AG09319 (cell line): ENCODE measurements around the gene AKAP7.

Source experiments
- DNase-seq: peaks from one replicate; pipeline ENCODE4 v3.0.0-alpha.2; 2010; ENCODE audit warnings: low read depth; ENCODE audit errors: extremely low read depth
- CTCF ChIP-seq: IDR thresholded peaks from 2 replicates; pipeline ENCODE4 v1.5.1; 2011; ENCODE audit warnings: low read depth, mild to moderate bottlenecking, inconsistent platforms, low read length, moderate library complexity

Gene AKAP7

GRCh38 chr6:131250122-131250521, 114.9 kb downstream of the AKAP7 start:
- no peak for DNase-seq
- TF ChIP-seq CTCF, result no peak

- DNase-seq, result no peak
- no peak for TF ChIP-seq CTCF
Measured at GRCh38 chr6:131250936-131251335, 115.7 kb downstream of the AKAP7 start.

GRCh38 chr6:131251590-131252199, 116.4 kb downstream of the AKAP7 start:
- no peak for DNase-seq
- TF ChIP-seq CTCF, result no peak

- TF ChIP-seq CTCF, result no peak
- no peak for DNase-seq
Measured at GRCh38 chr6:131255434-131255833, 120.2 kb downstream of the AKAP7 start.

GRCh38 chr6:131255911-131256310, 120.6 kb downstream of the AKAP7 start:
- no peak for DNase-seq
- TF ChIP-seq CTCF, result no peak

- no peak for TF ChIP-seq CTCF
- DNase-seq, result no peak
Measured at GRCh38 chr6:131257104-131257503, 121.8 kb downstream of the AKAP7 start.

- no peak for DNase-seq
- no peak for TF ChIP-seq CTCF
Measured at GRCh38 chr6:131258010-131258652, 122.9 kb downstream of the AKAP7 start.
